Ishikawa (cell line): Measurements from ENCODE around the gene TBXT.

Experiments
- CEBPB ChIP-seq: IDR thresholded peaks from 2 replicates; pipeline ENCODE4 v1.6.1; 2012
- EGR1 ChIP-seq: IDR thresholded peaks from 2 replicates; pipeline ENCODE4 v1.6.1; 2012
- EP300 ChIP-seq: IDR thresholded peaks from 2 replicates; pipeline ENCODE4 v1.6.1; 2012; ENCODE audit warnings: borderline replicate concordance
- NFIC ChIP-seq: IDR thresholded peaks from 2 replicates; pipeline ENCODE4 v1.6.1; 2012
- RAD21 ChIP-seq: IDR thresholded peaks from 2 replicates; pipeline ENCODE4 v1.6.1; 2012; ENCODE audit warnings: low read depth
- REST ChIP-seq: IDR thresholded peaks from 2 replicates; pipeline ENCODE4 v1.6.1; 2012; ENCODE audit warnings: low read depth, mild to moderate bottlenecking
- TAF1 ChIP-seq: IDR thresholded peaks from 2 replicates; pipeline ENCODE4 v1.6.1; 2012; ENCODE audit warnings: low read depth, mild to moderate bottlenecking
- USF1 ChIP-seq: IDR thresholded peaks from 2 replicates; pipeline ENCODE4 v1.6.1; 2012
- TF ChIP-seq, protein P1 (sequence below): IDR thresholded peaks from 2 replicates; pipeline ENCODE4 v1.6.1; 2012

GRCh38 chr6:166151798-166152197, 15.9 kb downstream of the TBXT start:
- TF ChIP-seq RAD21 (no peak), EP300 (no peak), EGR1 (no peak), CEBPB (no peak), TAF1 (no peak), REST (no peak), NFIC (no peak), USF1 (no peak)
- TF ChIP-seq, protein P1, sequence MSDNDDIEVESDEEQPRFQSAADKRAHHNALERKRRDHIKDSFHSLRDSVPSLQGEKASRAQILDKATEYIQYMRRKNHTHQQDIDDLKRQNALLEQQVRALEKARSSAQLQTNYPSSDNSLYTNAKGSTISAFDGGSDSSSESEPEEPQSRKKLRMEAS, result no peak
